GM12878 (cell line): ENCODE measurements around the gene PITPNC1. TPM values are rescaled to one million over a fixed set of nuclear protein-coding genes. Genes with fewer than 3 reads are reported as not detected.
A peak's percentile ranks its signal among the peaks of the same experiment; 100 is the strongest.

Experiments used
- ATAC-seq: fragments of 200-7000 bp; cut with Tn5 transposase; 3 replicates; pipeline ENCODE4 v1.9.1; 2020; ENCODE audit warnings: mild to moderate bottlenecking, moderate library complexity
- BruUV-seq: library from RNA; stranded (reverse); fragments of 400-500 nt; replicated peaks from 2 replicates; lab custom pipeline; 2021; lab: Mats Ljungman, UMichigan
- CTCF ChIA-PET: fragments of 300-600 bp; sonication (Branson Sonifier 250); formaldehyde crosslinking; extraction: SDS; loops from one replicate; lab custom pipeline; 2021; ENCODE audit warnings: inconsistent platforms; lab: Yijun Ruan, JAX
- POLR2A ChIA-PET: fragments of 350-600 bp; formaldehyde crosslinking; extraction: SDS; loops from one replicate; lab custom pipeline; 2021; ENCODE audit warnings: inconsistent platforms; lab: Charles Lee
- RAD21 ChIA-PET: fragments of 300-600 bp; sonication (Branson Sonifier 250); formaldehyde crosslinking; loops from one replicate; lab custom pipeline; 2023; ENCODE audit warnings: antibody characterized with exemption; ENCODE audit not compliant: unreplicated experiment; lab: Charles Lee
- SMC1A ChIA-PET: fragments of 300-600 bp; sonication (Branson Sonifier 250); formaldehyde crosslinking; loops from one replicate; lab custom pipeline; 2023; ENCODE audit not compliant: unreplicated experiment, uncharacterized antibody; lab: Charles Lee
- DNase-seq: peaks from one replicate; pipeline ENCODE4 v3.0.0-alpha.2; 2011; ENCODE audit warnings: low read depth, low spot score
- FAIRE-seq: peaks from 3 replicates; lab custom pipeline; 2011; peaks lifted over from hg19 to GRCh38; lab: Jason Lieb, UNC
- H2AFZ ChIP-seq: 2 replicates; pipeline ENCODE4 v1.6.0; 2011; ENCODE audit warnings: low read depth, low read length, control low read depth; ENCODE audit not compliant: control insufficient read depth
- H3K27ac ChIP-seq: 2 replicates; pipeline ENCODE4 v1.5.1; 2011; ENCODE audit warnings: control low read depth; ENCODE audit not compliant: control insufficient read depth, insufficient read depth
- H3K27me3 ChIP-seq, 2 experiments: replicated peaks in 1 of 2; 2 replicates each; pipeline versions ENCODE4 v1.6.0 to v1.6.1; 2011; ENCODE audit warnings: low read length in 1 of 2; ENCODE audit not compliant: control insufficient read depth in 2 of 2, insufficient read depth in 2 of 2
- H3K36me3 ChIP-seq, 2 experiments: 2 replicates each; pipeline ENCODE4 v1.5.1; 2011; ENCODE audit warnings: low read length in 1 of 2; ENCODE audit not compliant: control insufficient read depth in 2 of 2, insufficient read depth in 2 of 2
- H3K4me1 ChIP-seq: 2 replicates; pipeline ENCODE4 v1.6.1; 2011; ENCODE audit warnings: mild to moderate bottlenecking, low read length, moderate library complexity, mixed read lengths; ENCODE audit not compliant: control insufficient read depth, insufficient read depth
- H3K4me2 ChIP-seq: 2 replicates; pipeline ENCODE4 v1.6.0; 2011; ENCODE audit warnings: control low read depth; ENCODE audit not compliant: control insufficient read depth, insufficient read depth
- H3K4me3 ChIP-seq: fragments of 200-600 bp; sonication (generic); 2 replicates; pipeline ENCODE4 v1.5.1; 2016
- H3K79me2 ChIP-seq: 2 replicates; pipeline ENCODE4 v1.6.0; 2011; ENCODE audit warnings: low read length; ENCODE audit not compliant: control insufficient read depth, insufficient read depth
- H3K9ac ChIP-seq: 2 replicates; pipeline ENCODE4 v1.8.0; 2011; ENCODE audit warnings: low read length, control low read depth, mixed read lengths; ENCODE audit not compliant: control insufficient read depth, insufficient read depth
- H3K9me3 ChIP-seq: replicated peaks from 3 replicates; pipeline ENCODE4 v1.5.1; 2011; ENCODE audit warnings: mild to moderate bottlenecking, low read length; ENCODE audit not compliant: control insufficient read depth, insufficient read depth
- H4K20me1 ChIP-seq: 2 replicates; pipeline ENCODE4 v1.6.0; 2011; ENCODE audit not compliant: control insufficient read depth, insufficient read depth
- CBFB ChIP-seq: IDR thresholded peaks from 2 replicates; pipeline ENCODE4 v1.6.1; 2016; ENCODE audit warnings: antibody characterized with exemption, low read depth
- RAD21 ChIP-seq: IDR thresholded peaks from 2 replicates; pipeline ENCODE4 v1.6.1; 2011; ENCODE audit warnings: mild to moderate bottlenecking, low read depth, low read length, moderate library complexity; ENCODE audit not compliant: insufficient read depth
- TCF12 ChIP-seq: IDR thresholded peaks from 2 replicates; pipeline ENCODE4 v1.6.1; 2011; ENCODE audit warnings: low read depth, mild to moderate bottlenecking, low read length
- ZBED1 ChIP-seq: IDR thresholded peaks from 2 replicates; pipeline ENCODE4 v1.6.1; 2016; ENCODE audit warnings: borderline replicate concordance
- ZNF207 ChIP-seq: fragments of 450-650 bp; IDR thresholded peaks from 2 replicates; pipeline ENCODE4 v1.6.1; 2014; ENCODE audit warnings: antibody characterized with exemption, mild to moderate bottlenecking, borderline replicate concordance
- ZNF217 ChIP-seq: fragments of 450-650 bp; IDR thresholded peaks from 2 replicates; pipeline ENCODE4 v1.6.1; 2017; ENCODE audit warnings: antibody characterized with exemption, mild to moderate bottlenecking
- ZZZ3 ChIP-seq: IDR thresholded peaks from 2 replicates; pipeline ENCODE4 v1.6.1; 2011; ENCODE audit warnings: low read depth; ENCODE audit not compliant: control insufficient read depth, insufficient read length
- WGBS: methylation state at CpG from one replicate; pipeline ENCODE4 v1.1.6; 2016; ENCODE audit warnings: low lambda C conversion rate; ENCODE audit not compliant: insufficient replicate concordance, insufficient coverage; ENCODE audit errors: missing lambda C conversion rate; 5-methylcytosine and 5-hydroxymethylcytosine counted together
- in situ Hi-C: fragments of 300-500 bp; cut with MboI; formaldehyde crosslinking; loops from 9 replicates; pipeline ENCODE4 v1.14.3; 2018; ENCODE audit warnings: mixed read lengths
- intact Hi-C: fragments of 100-400 bp; cut with micrococcal nuclease; formaldehyde crosslinking; loops from one replicate; pipeline ENCODE4 v1.14.2; 2022; ENCODE audit not compliant: unreplicated experiment
- polyA plus RNA-seq, 11 experiments: library from polyadenylated mRNA; depleted of rRNA in 4 of 11; unstranded in 6 of 11; stranded (reverse) in 5 of 11; fragments of >200 nt; fragmentation: Nextera tagmentation in 4 of 11; fragmentation: Illumina TruSeq in 1 of 11; extraction: Ambion mirVana in 4 of 11; extraction: Trizol in 1 of 11; gene quantifications; 1 replicate in 1 of 11; 2 replicates in 10 of 11; pipeline versions ENCODE4 v1.2.1 to v1.2.3, GENCODE V29; 2011 to 2016; ENCODE audit warnings: inconsistent platforms in 2 of 11, missing spikeins in 2 of 11, low read depth in 1 of 11
- total RNA-seq, 4 experiments: library from RNA; depleted of rRNA in 3 of 4; stranded (reverse); fragments of >200 nt in 3 of 4; fragmentation: Illumina TruSeq in 1 of 4; extraction: Trizol in 1 of 4; gene quantifications; 2 replicates each; pipeline versions ENCODE4 v1.2.1 to v1.2.3, GENCODE V29; 2013 to 2021
- TF ChIP-seq, protein P1 (sequence below): fragments of 450-650 bp; IDR thresholded peaks from 2 replicates; pipeline ENCODE4 v1.6.1; 2018; ENCODE audit warnings: mild to moderate bottlenecking, low read depth, moderate library complexity; ENCODE audit not compliant: partially characterized antibody

The PITPNC1 gene
- total and polyA plus RNA-seq, 10 of the 15 experiments (the other 5 are each of a cell fraction or from before 2014, with no cell fraction given): 12.2 to 62.4 (median 47.3) TPM

DNA sequence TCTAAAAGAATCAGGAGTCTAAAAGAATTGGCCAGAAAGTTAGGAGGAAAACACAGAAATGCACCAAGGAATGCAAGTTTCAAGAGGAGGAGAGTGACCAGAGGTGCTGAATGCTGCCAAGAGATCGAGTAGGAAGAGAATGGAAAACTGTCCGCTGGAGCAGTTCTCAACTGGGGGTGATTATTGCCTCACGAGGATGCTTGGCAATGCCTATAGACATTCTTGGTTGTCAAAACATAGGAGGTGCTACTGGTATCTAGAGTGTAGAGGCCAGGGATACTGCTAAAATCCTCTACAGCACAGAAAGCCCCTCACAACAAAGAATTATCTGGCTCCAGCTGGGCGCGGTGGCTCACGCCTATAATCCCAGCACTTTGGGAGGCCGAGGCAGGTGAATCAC lies 258.6 kb downstream of the PITPNC1 start:
- no peak for DNase-seq
- no peak overlapping the region for H3K27ac ChIP-seq
- POLR2A ChIA-PET: no interaction called here
- H3K4me2 ChIP-seq: no peak overlapping the region
- H3K27me3 ChIP-seq: no peaks in the 10 kb centered on the region
- H3K4me3 ChIP-seq: no peak overlapping the region
- RAD21 ChIA-PET: no interaction called here
- H3K9ac ChIP-seq: no peak overlapping the region
- TF ChIP-seq RAD21 (no peak), ZNF207 (no peak), TCF12 (no peak), ZNF217 (no peak), ZZZ3 (no peak), CBFB (no peak), ZBED1 (no peak)
- TF ChIP-seq, protein P1, sequence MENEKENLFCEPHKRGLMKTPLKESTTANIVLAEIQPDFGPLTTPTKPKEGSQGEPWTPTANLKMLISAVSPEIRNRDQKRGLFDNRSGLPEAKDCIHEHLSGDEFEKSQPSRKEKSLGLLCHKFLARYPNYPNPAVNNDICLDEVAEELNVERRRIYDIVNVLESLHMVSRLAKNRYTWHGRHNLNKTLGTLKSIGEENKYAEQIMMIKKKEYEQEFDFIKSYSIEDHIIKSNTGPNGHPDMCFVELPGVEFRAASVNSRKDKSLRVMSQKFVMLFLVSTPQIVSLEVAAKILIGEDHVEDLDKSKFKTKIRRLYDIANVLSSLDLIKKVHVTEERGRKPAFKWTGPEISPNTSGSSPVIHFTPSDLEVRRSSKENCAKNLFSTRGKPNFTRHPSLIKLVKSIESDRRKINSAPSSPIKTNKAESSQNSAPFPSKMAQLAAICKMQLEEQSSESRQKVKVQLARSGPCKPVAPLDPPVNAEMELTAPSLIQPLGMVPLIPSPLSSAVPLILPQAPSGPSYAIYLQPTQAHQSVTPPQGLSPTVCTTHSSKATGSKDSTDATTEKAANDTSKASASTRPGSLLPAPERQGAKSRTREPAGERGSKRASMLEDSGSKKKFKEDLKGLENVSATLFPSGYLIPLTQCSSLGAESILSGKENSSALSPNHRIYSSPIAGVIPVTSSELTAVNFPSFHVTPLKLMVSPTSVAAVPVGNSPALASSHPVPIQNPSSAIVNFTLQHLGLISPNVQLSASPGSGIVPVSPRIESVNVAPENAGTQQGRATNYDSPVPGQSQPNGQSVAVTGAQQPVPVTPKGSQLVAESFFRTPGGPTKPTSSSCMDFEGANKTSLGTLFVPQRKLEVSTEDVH: no peak
- no peak for ATAC-seq
- 57% methylated on average over 7 of the region's 7 CpGs for WGBS
- H2AFZ ChIP-seq: no peak overlapping the region
- FAIRE-seq: no peak
- CTCF ChIA-PET: interaction anchor here (1.5 kb wide), 1 partner anchor 260 kb away, joined by 3 read pairs; no protein-coding TSS in a partner anchor
- no peaks in the 10 kb centered on the region for H4K20me1 ChIP-seq
- intact Hi-C loops (no loop called here), in situ Hi-C loops (loop anchor here (25.0 kb wide), 1 partner anchor 923 kb away; no protein-coding TSS in a partner anchor)
- peaks cover 12 to 17% of the 10 kb centered on the region in 2 experiments; a peak in 3 of 4 replicates for H3K36me3 ChIP-seq
- SMC1A ChIA-PET: no interaction called here
- TSS peak; percentile 33 for BruUV-seq
- H3K9me3 ChIP-seq: no peaks in the 10 kb centered on the region
- H3K79me2 ChIP-seq: no peaks in the 10 kb centered on the region
- H3K4me1 ChIP-seq: no peaks in the 10 kb centered on the region
